ENCODE data around the gene FAM72A. TPM values are rescaled to one million over a fixed set of nuclear protein-coding genes. Genes with fewer than 3 reads are reported as not detected.
"Not testable (repeated sequence)": the region's sequence is repeated elsewhere in the genome, so short reads cannot be mapped to it uniquely, and the experiment has no call there.

FAM72A gene
- 1 to 10 TPM in 3 of 6 donors, under 1 TPM in 2, not detected in 1; 0.34 to 2.0 (median 1.6) TPM for polyA plus RNA-seq (ENCODE audit: low read depth in 6 of 6)

DNA sequence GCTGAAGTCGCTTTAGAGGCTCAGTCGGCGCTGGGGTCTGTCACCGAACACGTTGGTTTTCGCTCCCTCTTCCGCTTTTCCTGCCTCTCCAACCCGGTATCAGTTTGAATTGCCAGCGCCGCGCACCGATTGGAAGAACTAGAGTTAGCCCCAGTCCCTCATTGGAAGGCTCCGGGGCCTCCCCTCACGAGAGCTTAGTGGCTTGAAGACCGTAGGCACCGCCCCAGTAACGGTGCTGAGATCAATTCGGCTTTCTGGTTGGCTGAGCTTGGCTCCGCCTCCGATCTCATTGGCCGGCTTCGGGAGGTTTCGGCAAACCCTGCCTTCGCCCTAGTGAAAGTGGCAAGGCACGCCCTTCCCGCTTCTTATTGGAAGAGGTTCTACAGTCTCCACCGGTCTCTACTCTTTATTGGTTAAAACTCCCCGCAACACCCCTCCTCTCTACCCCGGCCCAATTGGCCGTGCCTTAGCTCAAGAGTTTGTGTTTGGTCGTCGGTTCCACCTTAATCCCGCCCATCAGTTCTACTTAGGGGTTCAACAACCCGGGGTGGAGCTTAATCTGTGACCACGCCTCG is at the start of gene FAM72A:
Gene FAM72A, minus strand, starts transcription at position 51 of the 575 bp plus-strand sequence. CDS start 814 bp downstream, outside the sequence.
- ATAC-seq (ENCODE audit: low read depth in 2 of 2) (peak; percentile 78 to 79), DNase-seq (peak; percentile 98)
- H3K4me1 Mint-ChIP-seq, H3K36me3 Mint-ChIP-seq, H3K27me3 Mint-ChIP-seq, H3K9me3 Mint-ChIP-seq: not testable (repeated sequence)
- peak within 1 kb of the TSS; percentile 74 to 93 (median 89) for H3K4me3 Mint-ChIP-seq
- peak within 1 kb of the TSS in 5 of 6 donors; percentile 2 to 87 (median 44) for H3K27ac Mint-ChIP-seq

DNA sequence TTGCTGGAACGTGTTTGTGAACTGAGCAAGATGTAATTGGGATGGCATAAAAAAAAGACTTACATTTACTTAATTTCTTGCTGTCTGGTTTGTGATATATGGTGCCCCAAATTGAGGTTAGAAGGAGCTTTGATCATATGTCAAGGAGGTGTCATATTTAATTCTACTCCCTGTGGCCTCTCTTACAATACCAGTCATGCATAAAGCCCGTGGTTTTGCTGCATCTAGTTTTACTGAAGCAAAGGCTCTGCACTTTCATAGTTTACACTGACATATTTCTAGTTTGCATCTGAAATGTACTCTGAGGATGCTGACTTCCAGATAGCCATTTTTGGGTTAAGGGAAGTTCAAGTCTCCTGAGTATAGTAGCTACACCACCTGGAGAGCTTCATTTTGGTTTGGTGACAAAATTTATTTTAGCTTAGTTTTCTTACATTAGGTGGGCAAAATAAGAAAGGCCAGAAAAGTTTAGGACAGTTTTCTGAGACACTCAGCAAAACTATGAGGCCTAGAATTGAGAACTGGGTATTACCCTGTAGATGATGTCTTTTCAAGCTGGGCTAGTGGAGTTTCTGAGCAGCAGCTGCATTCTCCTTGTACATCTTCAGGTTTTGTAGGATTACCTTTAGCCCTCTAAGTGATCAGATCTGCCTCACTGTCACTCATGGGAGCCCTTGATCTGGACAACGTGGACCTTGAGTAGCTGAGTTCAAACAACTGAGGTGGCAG is 48.5 kb upstream of the FAM72A start:
- not testable (repeated sequence) for H3K36me3 Mint-ChIP-seq, H3K9me3 Mint-ChIP-seq, H3K4me3 Mint-ChIP-seq, H3K27me3 Mint-ChIP-seq, DNase-seq
- Mint-ChIP-seq H3K4me1 (peaks cover 0 to 18% (median 5%) of the 10 kb centered on the region in 3 donors), H3K27ac (peak overlapping the region in 3 of 6 donors; percentile 49 to 76 (median 62))
- peak; percentile 87 to 88 for ATAC-seq (ENCODE audit: low read depth in 2 of 2)

DNA sequence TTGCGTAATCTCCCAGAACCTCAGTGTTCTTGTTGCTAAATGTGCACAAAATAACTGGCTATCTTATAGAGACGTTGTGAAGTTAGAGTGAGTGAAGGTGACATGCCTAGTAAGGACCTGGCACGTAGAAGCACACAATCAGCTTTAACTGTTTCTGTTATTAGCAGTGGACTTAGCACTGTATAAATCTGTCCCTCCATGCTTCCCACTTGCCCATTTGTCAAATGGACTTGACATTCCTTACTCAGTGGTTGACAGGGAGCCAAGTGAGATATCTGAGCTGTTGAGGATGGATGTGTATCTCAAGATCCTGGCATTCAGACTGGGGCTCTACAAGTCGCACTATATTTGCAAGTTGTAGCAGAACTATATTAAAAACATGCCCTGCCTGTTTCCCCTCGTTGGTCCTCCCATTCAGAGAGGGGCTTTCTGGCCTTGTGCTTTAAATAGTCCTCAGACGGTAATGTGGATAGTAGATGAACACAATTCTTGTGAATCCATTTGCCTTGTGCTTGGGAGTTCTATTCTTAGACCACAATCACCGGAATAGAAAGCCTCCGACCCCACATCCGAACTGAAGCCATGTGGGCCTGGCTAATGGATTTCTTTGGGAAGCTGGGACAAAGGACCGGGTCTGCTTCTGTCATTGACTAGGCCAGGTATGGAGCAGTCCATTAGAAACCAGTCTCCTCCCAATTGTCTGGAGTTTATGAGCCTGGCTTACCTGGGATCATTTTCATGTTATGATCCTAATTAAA is 43.7 kb upstream of the FAM72A start:
- not testable (repeated sequence) for ATAC-seq (ENCODE audit: low read depth in 2 of 2); H3K27ac Mint-ChIP-seq; H3K36me3 Mint-ChIP-seq; H3K4me1 Mint-ChIP-seq; DNase-seq; H3K9me3 Mint-ChIP-seq; H3K4me3 Mint-ChIP-seq; H3K27me3 Mint-ChIP-seq

DNA sequence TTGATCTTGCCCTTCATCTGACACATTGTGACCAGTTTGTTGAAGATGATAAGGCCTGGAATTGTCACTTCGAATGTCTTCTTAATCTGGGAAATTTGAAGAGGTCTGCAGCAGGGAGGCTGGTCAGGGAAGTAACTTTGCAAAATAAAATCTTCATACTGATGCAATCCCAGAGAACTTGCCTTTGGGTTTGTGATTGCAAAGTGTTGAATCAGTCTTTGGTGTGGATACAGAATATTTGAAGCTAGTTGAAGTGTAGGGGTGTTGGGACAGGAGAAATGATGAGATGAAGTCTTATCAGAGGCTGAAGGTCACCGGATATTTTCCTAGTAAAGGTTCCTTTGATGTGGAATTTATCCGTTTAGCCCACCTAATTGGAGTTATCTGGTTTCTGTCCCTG is 42.8 kb upstream of the FAM72A start:
- H3K9me3 Mint-ChIP-seq; DNase-seq; H3K36me3 Mint-ChIP-seq; H3K4me3 Mint-ChIP-seq; H3K27ac Mint-ChIP-seq; H3K4me1 Mint-ChIP-seq; H3K27me3 Mint-ChIP-seq; ATAC-seq (ENCODE audit: low read depth in 2 of 2): not testable (repeated sequence)

DNA sequence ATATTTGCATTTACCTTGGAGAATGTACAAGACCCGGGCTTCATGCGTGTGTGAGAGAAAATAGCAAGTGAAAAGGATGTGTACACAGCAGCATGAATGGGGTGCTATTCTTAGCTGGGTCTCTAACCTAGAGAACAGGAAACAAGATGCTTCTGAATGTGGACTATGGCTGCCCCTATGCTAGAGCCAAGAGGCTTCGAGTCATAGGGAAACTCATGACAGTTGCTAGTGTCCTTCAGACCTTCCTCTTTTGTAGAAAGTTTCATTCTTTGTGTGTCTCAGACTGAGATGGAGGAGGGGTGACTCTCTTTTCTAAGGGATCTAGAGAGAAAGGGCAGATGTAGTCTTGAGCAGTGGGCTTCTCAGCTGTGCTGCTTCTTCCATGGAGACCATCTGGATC is 40.7 kb upstream of the FAM72A start:
- not testable (repeated sequence) for H3K27me3 Mint-ChIP-seq, H3K36me3 Mint-ChIP-seq, H3K9me3 Mint-ChIP-seq
- Mint-ChIP-seq H3K4me3 (peak overlapping the region in 3 of 8 donors; percentile 20 to 33 (median 23)), H3K4me1 (peaks cover 0 to 13% (median 0%) of the 10 kb centered on the region in 3 donors), H3K27ac (peak overlapping the region in 5 of 6 donors; percentile 76 to 89 (median 78))
- DNase-seq: peak; percentile 69
- ATAC-seq (ENCODE audit: low read depth in 2 of 2): peak; percentile 87 to 88

DNA sequence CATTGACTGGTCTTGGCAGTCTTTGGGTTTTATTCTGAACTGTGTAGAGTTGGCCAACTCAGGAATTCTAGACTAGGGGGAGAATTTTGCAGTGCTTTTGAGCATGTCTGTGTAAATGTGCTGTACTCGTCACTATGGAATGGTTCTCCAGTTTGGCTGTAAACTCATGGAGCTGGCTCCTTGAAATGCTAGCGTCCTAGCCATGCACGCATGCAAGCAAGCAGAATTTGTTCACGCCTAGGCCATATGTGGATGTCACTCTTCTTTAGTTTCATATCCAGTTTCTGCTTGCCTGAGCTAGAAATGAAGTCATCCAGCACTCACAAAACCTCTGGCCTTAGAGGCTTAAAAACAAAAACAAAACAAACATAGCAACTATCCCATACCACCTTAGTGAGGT is 37.6 kb upstream of the FAM72A start:
- H3K4me3 Mint-ChIP-seq: peak overlapping the region in 3 of 8 donors; percentile 5 to 57 (median 25)
- H3K9me3 Mint-ChIP-seq, H3K27me3 Mint-ChIP-seq, H3K36me3 Mint-ChIP-seq: not testable (repeated sequence)
- peak overlapping the region in 4 of 6 donors; percentile 74 to 90 (median 78) for H3K27ac Mint-ChIP-seq
- ATAC-seq (ENCODE audit: low read depth in 2 of 2) (peak; percentile 69 to 77), DNase-seq (peak; percentile 51)
- H3K4me1 Mint-ChIP-seq: peaks cover 0 to 16% (median 0%) of the 10 kb centered on the region in 3 donors

DNA sequence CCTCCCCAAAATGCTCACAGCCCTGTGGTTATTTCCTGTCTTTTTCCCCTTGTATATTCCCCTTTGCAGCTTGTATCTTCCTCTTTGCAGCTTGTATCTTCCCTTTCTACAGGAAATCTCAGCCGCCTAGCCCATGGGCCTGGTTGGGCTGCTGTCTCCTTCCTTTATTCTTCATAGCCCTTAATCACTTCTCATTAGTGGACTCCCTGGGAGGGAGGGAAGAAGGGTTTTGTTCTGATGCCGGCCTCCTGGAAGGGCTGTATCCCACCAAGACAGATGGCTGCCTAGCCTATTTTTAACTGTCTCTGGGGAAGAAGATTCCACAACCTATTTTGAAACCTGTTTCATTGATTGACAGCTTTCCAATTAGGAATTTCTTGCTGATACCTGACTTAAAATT is 32.6 kb upstream of the FAM72A start:
- ATAC-seq (ENCODE audit: low read depth in 2 of 2); H3K27ac Mint-ChIP-seq; H3K36me3 Mint-ChIP-seq; DNase-seq; H3K27me3 Mint-ChIP-seq; H3K9me3 Mint-ChIP-seq; H3K4me3 Mint-ChIP-seq: not testable (repeated sequence)
- H3K4me1 Mint-ChIP-seq: peaks cover 0 to 10% (median 0%) of the 10 kb centered on the region in 3 donors

DNA sequence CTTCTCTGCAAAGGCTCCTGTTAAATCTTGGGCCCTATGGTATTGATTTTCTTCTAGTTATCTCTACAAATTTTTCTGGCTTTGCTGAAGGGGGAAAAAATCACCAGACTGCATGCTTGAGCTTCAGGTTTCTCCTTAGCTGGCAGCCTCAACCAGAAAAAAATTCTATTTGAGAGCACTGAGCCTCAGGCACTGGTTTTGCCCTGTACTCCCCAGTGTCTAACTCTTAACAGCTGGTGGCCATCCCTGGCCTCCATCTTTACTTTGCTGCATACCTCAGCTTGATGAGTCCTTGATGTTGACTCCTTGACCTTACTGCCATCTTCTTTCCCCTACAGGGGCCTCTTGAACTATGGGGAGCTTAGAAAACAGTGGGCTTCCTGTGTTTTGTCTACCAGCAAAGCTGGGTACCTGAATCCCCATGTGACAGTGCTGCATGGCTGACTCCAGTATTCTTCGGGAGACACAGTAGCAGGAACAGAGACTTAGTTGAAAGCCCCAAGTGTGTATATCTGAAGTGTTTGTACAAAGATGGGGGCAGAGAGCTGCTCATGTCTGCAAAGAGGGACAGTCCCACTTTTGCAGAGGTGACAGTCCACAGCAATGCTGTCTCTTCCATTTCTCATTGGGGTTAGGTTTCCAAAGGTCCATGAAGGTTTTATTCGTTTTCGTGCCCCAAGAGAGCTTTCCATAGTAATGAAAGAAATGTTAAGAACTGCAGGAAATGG is 31.7 kb upstream of the FAM72A start:
- H3K27ac Mint-ChIP-seq: peak overlapping the region in 1 of 6 donors; percentile 74
- H3K9me3 Mint-ChIP-seq; H3K36me3 Mint-ChIP-seq; H3K4me3 Mint-ChIP-seq; H3K27me3 Mint-ChIP-seq; H3K4me1 Mint-ChIP-seq; ATAC-seq (ENCODE audit: low read depth in 2 of 2); DNase-seq: not testable (repeated sequence)

DNA sequence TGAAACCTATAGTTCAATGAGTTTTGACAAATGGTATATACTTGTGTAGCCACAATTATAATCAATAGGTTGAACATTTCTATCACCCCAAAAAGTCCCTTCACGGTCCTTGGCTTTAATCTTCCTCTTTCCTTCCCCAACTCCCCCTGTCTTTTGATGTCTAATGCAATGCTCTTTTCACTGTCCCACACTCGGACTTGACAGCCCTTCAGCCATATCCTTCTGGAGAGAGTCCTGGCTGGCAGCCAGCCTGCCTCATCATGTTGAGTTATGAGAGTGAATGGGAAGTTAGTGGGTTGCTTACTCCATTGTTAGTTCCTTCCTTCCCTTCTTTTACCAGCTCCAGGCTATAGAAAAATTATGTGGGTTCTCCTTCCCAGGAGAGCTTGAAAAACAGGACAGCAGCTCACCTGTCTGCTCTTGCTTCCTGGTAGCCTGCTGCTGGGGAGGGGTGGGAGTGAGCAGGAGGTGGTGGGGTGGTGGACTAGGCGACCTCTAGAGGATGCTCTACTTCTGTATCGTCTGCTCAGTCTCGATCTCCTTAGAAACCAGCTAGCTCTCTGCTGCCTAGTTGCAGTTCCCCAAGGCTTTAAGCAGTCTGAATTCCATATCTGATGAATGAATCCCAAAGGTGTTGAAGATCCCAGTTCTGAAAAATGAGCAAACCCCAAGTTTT is 30.5 kb upstream of the FAM72A start:
- not testable (repeated sequence) for H3K4me3 Mint-ChIP-seq, H3K9me3 Mint-ChIP-seq
- peak; percentile 95 to 98 for ATAC-seq (ENCODE audit: low read depth in 2 of 2)

DNA sequence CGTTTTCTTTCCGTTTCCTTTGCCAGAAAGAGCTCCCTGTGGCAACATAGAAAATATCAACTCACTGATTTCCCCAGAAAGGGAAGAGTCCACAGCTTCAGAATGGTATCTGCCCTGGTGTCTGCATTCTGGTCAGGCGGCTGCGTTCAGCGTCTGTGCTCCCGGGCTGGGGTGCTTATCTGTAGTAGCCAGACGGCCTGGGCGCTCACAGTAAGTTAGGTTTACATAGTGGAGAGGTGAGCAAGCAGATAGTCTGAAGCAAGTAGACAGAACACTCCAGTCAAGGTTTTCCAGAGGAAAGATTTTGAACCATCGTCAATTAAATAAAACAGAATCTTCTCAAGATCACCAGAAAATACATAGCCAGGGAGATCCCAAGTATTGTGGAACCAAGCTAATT is 29.4 kb upstream of the FAM72A start:
- H3K4me3 Mint-ChIP-seq; H3K27ac Mint-ChIP-seq; H3K9me3 Mint-ChIP-seq; ATAC-seq (ENCODE audit: low read depth in 2 of 2); DNase-seq; H3K36me3 Mint-ChIP-seq; H3K27me3 Mint-ChIP-seq; H3K4me1 Mint-ChIP-seq: not testable (repeated sequence)

More for the DNA sequence above, 30.5 kb upstream of the FAM72A start:
- DNase-seq, H3K27me3 Mint-ChIP-seq, H3K36me3 Mint-ChIP-seq, H3K27ac Mint-ChIP-seq, H3K4me1 Mint-ChIP-seq: not testable (repeated sequence)

DNA sequence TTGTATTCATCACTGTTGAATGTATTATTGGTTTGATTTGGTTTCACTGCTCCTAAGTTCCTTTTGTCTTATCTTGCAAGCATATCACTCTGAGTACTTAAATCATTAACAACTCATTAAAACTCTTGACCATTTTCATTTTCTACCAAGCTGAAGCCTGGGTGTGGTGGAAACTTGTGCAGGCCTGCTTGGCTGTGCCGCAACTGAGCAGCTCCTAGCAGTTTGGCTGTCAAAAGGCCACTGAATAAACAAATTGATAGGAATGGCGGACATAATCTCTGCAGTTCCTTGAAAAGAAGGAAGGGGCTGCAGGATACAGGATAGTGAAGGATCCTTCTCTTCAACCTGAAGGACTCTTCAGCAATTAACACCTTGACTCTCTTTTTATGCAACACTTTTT is 26.6 kb upstream of the FAM72A start:
- not testable (repeated sequence) for ATAC-seq (ENCODE audit: low read depth in 2 of 2); DNase-seq; H3K4me1 Mint-ChIP-seq

DNA sequence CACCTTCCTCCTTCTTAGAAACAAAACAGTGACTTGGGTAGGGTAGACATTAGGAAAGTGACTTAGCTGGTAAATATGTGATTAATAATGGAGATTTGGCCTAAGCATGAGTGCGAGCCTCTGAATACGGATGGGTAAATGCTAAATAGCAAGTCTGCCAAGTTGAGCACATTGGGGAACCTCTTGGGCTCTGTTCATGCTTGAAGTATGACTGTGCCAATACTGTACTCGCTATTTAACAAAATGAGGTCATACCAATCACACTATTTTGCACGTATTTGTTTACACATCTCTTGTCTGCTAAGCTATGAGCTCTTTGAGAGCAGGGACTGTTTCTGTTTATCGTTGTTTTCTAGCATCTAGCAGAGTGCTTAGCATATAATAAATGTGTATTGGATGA is 24.2 kb upstream of the FAM72A start:
- H3K4me1 Mint-ChIP-seq; H3K27ac Mint-ChIP-seq; DNase-seq; H3K4me3 Mint-ChIP-seq; H3K9me3 Mint-ChIP-seq; ATAC-seq (ENCODE audit: low read depth in 2 of 2); H3K27me3 Mint-ChIP-seq; H3K36me3 Mint-ChIP-seq: not testable (repeated sequence)

More for the DNA sequence above, 26.6 kb upstream of the FAM72A start:
- not testable (repeated sequence) for H3K9me3 Mint-ChIP-seq, H3K27ac Mint-ChIP-seq, H3K27me3 Mint-ChIP-seq, H3K36me3 Mint-ChIP-seq, H3K4me3 Mint-ChIP-seq

DNA sequence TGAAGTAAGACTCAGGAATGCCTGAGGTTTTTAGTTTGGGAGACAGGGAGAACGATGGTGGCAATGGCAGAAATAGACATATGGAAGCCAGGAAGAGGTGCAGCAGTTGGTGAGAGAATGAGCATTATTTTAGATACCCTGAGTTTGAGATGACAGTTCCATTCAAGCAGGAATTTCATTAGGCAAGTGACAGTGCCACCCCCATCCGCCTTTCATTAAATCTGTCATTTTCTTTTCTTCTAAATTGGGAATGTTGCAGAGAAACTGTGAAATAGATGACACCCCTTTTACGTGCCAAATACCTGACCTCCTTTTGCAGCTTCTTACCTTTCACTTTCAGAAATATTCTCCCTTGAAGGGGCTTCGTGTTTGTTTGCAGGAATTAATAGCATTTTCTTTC is 22.7 kb upstream of the FAM72A start:
- DNase-seq; H3K27me3 Mint-ChIP-seq; H3K36me3 Mint-ChIP-seq; H3K4me1 Mint-ChIP-seq; ATAC-seq (ENCODE audit: low read depth in 2 of 2); H3K9me3 Mint-ChIP-seq; H3K4me3 Mint-ChIP-seq; H3K27ac Mint-ChIP-seq: not testable (repeated sequence)

Data from naive B cell (primary cell).